ENCODE measurements around the gene SNRPD2.

SNRPD2 gene

GRCh38 chr19:45655073-45655472 is 36.7 kb downstream of the SNRPD2 start:
- DNase-seq = no peak

- no peak for DNase-seq
Observed at GRCh38 chr19:45653634-45654033, 38.1 kb downstream of the SNRPD2 start.

GRCh38 chr19:45650722-45651121 is 41.0 kb downstream of the SNRPD2 start:
- DNase-seq = no peak

- no peak for DNase-seq
Observed at GRCh38 chr19:45646345-45646698, 45.4 kb downstream of the SNRPD2 start.

- peak; percentile 72 for DNase-seq
Observed at GRCh38 chr19:45645631-45646344, 46.0 kb downstream of the SNRPD2 start.

- no peak for DNase-seq
Observed at GRCh38 chr19:45645068-45645630, 46.6 kb downstream of the SNRPD2 start.

GRCh38 chr19:45643927-45644771 is 47.6 kb downstream of the SNRPD2 start:
- DNase-seq = no peak

GRCh38 chr19:45643024-45643926 is 48.5 kb downstream of the SNRPD2 start:
- DNase-seq = peak; percentile 90

GRCh38 chr19:45641274-45642105 is 50.3 kb downstream of the SNRPD2 start:
- peak; percentile 51 for DNase-seq

GRCh38 chr19:45640849-45641273 is 50.9 kb downstream of the SNRPD2 start:
- DNase-seq = peak; percentile 44

GRCh38 chr19:45638930-45639729 is 52.6 kb downstream of the SNRPD2 start, which contains the start of gene EML2:
Gene EML2 (minus strand): TSS chr19:45639397. CDS start chr19:45639376, 21 bp downstream.
- DNase-seq = peak; percentile 64

- DNase-seq = no peak
Observed at GRCh38 chr19:45637890-45638667, 53.7 kb downstream of the SNRPD2 start.

Measured in activated T-cell treated with anti-CD3 and anti-CD28 coated beads, Interleukin-2, amount 50 U/mL, for 1 hour (primary cell).